HG03025 (cell line): ENCODE data around the gene SIM1.

ENCODE experiments used
- ATAC-seq: cut with Tn5 transposase; IDR thresholded peaks from one replicate; pipeline ENCODE4 v1.9.1; 2021; ENCODE audit warnings: mild to moderate bottlenecking, moderate library complexity; ENCODE audit not compliant: unreplicated experiment, low FRiP score

SIM1 gene

GRCh38 chr6:100433726-100434435 is 30.8 kb downstream of the SIM1 start:
- ATAC-seq, result no peak

GRCh38 chr6:100432136-100432535 is 32.6 kb downstream of the SIM1 start:
- ATAC-seq, result no peak

- no peak for ATAC-seq
These were observed 33.8 kb downstream of the SIM1 start for GRCh38 chr6:100430962-100431361.

- ATAC-seq, result no peak
These were observed 37.3 kb downstream of the SIM1 start for GRCh38 chr6:100427452-100427851.

GRCh38 chr6:100426744-100427338 is 37.9 kb downstream of the SIM1 start:
- no peak for ATAC-seq

- no peak for ATAC-seq
These were observed 38.5 kb downstream of the SIM1 start for GRCh38 chr6:100426241-100426640.

GRCh38 chr6:100420711-100421110 is 44.0 kb downstream of the SIM1 start:
- ATAC-seq, result no peak

- ATAC-seq, result no peak
These were observed 47.7 kb downstream of the SIM1 start for GRCh38 chr6:100417036-100417435.

- ATAC-seq, result no peak
These were observed 49.0 kb downstream of the SIM1 start for GRCh38 chr6:100415768-100416167.

GRCh38 chr6:100412872-100413271 is 51.8 kb downstream of the SIM1 start:
- no peak for ATAC-seq

- ATAC-seq, result no peak
These were observed 60.7 kb downstream of the SIM1 start for GRCh38 chr6:100404051-100404450.

- no peak for ATAC-seq
These were observed 71.2 kb downstream of the SIM1 start for GRCh38 chr6:100393493-100393892.

- ATAC-seq, result no peak
These were observed 72.3 kb downstream of the SIM1 start for GRCh38 chr6:100392423-100392822.

GRCh38 chr6:100388868-100389519 is 75.7 kb downstream of the SIM1 start:
- no peak for ATAC-seq

- no peak for ATAC-seq
These were observed 81.9 kb downstream of the SIM1 start for GRCh38 chr6:100382767-100383195.

GRCh38 chr6:100382031-100382430 is 82.7 kb downstream of the SIM1 start:
- ATAC-seq, result no peak

- no peak for ATAC-seq
These were observed 83.6 kb downstream of the SIM1 start for GRCh38 chr6:100381111-100381510.

GRCh38 chr6:100379386-100379785 is 85.3 kb downstream of the SIM1 start:
- no peak for ATAC-seq

- ATAC-seq, result no peak
These were observed 86.1 kb downstream of the SIM1 start for GRCh38 chr6:100378576-100378975.

- no peak for ATAC-seq
These were observed 88.6 kb downstream of the SIM1 start for GRCh38 chr6:100376103-100376502.

GRCh38 chr6:100372326-100373091 is 92.2 kb downstream of the SIM1 start:
- no peak for ATAC-seq
